Activated CD8-positive, alpha-beta memory T cell treated with anti-CD3 and anti-CD28 coated beads for 1 hour (primary cell): ENCODE data around the gene SRC.

Experiments used
- DNase-seq, 2 donors: peaks; one replicate each; pipeline ENCODE4 v3.0.0-alpha.2; 2020; ENCODE audit warnings: low read depth in 1 of 2; ENCODE audit errors: extremely low read depth in 1 of 2

SRC gene

DNA sequence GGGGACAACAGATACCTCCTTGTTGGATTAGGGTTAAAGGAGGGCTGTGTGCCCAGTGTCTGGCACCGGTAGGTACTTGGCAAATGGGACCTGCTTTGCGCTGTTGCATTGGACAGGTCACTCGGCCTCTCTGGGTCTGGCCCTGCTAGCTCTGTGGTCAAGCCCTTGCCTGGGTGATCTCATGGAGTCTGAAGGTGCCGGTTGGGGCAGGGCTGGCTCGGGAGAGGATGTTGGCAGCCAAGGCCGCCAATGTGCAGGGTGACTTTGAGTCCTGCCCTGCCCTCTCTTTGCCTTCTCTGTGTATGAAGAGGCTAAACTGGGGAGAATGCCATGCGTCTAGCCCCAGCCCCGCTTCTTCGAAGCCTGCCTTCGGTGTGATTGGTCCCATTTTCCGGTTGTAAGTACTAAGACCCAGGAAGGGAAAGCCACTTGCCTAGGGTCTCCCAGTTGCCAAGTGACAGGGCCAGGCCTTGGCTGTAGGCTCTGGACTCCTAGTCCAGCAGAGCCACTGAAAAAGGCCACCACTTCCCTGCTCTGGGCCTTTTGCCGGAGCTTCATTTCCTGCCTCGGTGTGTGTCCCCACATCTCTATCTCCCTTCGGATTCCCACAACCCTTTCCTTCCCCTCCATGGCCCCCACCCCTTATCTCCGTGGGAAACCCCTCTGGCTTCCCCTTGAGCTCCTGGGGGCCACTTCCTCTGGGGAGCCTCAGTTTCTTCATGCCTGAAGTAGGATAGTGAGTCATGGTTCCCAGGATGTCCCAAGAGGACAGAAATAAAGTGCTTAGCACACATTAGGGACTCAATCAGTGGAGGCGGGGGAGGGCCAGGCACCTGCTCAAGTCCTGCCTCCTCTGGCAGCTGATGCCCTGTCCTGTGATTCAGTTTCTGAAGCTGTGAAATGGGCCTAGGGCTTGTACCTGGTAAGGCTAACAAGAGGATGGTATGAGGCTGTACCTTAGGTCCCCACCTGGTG is 3.9 kb downstream of the SRC start:
- no peak for DNase-seq

GRCh38 chr20:37350649-37351574 is 5.0 kb downstream of the SRC start:
- DNase-seq = no peak

DNA sequence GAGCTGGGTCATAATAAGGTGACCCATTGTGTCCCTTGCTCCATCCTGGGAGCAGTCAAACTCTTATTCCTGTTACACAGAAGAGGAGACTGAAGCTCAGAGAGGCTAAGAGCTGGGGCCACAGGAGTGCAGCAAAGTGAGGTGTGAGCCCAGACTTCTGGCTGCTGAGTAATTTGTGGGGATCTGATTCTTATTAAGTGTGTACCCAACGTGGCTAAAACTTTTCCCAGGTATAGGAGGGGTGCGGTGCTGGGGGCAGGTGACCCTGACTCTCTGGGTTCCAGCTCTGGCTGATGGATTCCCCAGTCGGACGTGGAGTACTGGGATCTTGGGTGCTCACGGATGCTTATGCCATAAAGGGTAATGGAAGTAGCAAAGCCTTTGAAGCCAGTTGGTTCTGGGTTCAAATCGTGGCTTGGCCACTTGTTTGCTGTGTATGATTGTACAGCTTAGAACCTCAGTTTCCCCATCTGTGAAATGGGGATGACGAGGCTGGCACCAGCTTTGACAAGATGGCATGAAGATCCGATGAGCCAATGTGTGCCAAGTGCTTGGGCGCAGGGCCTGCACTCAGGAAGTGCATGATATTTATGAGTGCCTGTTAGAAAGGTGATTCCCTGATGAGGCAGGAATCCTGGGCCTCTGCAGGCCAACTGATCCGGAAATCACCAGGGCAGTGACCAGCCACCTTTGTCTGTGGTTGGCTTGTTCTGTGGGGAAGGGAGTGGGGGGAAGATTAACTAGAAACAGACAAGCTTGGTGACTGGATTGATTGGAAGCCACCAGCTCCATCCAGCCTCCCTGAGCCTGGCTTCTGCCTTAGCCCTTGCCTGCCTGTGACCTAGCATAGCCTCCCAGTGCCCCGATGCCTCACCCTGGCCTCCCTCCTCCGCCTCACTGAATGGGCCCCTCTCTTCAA is 6.0 kb downstream of the SRC start:
- DNase-seq = no peak

DNA sequence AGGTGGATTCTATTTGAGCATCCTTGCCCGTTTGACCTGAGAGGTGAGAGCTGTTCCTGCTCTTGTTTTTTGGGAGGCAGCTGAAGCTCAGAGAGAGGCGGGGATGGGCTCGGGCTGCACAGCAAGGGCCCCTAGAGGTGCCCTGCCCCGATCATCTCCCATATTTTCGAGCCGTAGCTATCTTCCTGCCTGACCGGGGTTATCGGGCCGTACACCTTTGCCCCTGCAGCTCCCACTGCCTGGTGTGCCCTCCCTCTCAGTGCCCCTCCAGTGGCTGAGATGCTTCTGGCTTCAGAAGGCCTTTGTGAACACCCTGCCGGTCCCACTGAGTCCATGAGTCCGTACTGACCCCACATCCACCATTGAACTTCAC is 6.7 kb downstream of the SRC start:
- DNase-seq = no peak

GRCh38 chr20:37353285-37353849 is 7.4 kb downstream of the SRC start:
- no peak for DNase-seq

- DNase-seq = no peak
Observed at GRCh38 chr20:37354210-37355195, 8.6 kb downstream of the SRC start.

DNA sequence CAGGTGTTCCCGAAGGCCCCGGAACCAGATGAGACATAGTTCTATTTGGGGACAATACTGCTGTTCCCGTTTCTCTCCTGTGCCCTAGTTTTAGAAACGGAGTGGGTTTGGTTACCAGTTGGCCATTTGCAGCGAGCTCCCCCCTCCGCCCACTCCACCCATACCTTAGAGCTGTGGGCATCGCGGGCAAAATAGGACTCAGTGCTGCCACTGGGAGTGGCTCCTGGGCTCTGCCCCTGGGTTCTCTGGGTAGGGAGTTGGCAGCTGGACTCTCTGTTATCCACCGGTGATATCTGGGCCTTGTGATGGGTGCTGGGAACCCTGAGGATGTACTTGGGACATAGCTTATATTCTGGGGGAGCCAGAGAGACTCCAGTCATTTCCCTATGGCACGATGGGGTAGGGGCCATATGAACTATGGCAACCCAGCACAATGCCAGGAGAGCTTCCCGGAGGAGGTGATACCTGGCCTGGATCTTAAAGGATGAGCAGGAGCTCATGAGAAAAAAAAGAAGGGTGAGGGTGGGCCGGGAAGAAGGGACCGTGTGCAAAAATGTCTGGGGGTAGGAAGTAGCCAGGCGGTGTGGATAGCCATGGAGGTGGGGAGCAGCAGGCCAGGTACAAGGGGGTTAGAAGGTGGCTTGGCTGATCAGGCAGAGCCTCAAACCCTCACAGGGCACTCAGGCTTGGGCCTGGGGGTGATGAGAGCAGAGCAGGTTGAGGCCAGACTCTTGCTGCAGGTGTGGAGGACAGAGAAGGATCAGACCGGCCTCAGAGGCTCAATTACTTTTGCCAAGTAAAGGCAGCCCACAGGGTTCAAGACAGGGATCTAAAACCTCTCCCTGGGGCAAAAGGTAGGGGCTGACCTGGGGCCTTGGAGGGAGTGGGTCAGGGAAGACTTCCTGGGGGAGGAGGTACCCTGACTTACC is 9.6 kb downstream of the SRC start:
- DNase-seq = no peak

- DNase-seq = no peak
Observed at GRCh38 chr20:37356387-37356786, 10.4 kb downstream of the SRC start.

DNA sequence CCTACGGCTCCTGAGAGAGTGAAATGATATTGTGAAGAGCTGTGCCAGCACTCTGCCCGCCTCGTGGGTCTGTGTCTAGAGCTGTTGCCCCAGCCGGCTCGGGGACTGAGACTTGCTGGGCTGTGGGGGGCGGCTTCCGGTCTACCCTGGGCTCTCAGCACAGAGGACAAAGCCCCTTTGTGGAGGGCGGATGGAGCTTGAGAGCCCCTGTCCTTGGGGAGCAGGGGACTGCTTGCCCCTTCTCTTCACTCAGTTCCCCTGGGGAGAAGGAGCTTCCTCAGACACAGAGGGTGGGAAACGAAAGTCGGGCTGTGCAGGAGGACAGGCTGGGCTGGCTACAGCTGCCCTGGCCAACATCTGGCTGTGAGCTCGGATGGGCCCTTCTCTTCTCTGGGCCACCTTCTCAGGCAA is 11.0 kb downstream of the SRC start:
- no peak for DNase-seq

DNA sequence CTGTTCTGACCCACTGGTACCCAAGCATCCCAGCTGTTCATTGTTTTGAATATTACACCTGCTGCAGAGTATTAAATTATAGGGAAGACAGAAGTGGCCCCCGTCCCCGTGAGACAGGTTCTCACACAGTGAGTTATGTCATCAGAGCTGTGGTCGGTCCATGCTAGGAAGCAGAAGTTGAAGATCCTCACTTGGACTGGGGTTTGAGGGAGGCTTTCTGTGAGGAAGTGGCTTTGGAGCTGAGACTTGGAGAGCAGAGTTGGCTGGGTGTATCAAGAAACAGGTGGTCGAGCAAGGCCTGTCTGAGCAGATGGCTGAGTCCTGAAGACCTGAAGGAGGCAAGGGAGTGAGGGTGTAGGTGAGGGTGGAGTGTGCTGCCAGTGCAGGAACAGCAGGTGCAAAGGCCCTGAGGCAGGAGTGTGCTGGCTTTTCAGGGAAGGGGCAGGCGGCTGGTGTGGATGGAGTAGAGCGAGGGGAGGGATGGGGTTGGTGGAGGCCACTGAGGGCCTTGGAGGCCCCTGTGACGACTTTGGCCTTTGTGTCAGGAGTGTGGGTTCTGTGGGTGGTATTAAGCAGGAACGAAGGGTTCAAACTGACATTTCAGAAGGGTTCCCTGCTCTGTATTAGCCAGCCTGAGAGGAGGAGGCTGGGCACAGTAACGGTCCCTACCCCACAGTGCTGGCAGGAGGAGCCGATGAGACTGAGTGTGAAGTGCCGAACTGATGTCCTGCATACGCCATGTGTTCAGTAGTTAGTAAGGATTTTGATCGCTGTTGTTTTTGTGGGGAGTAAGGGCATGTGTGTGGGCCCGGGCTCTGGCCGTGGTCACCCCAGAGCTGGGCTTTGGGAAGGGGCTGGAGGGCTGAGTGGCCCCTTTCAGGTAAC is 11.8 kb downstream of the SRC start:
- no peak for DNase-seq

GRCh38 chr20:37358366-37359150 is 12.6 kb downstream of the SRC start:
- no peak for DNase-seq

- DNase-seq = no peak
Observed at GRCh38 chr20:37359331-37359730, 13.4 kb downstream of the SRC start.

- no peak for DNase-seq
Observed at GRCh38 chr20:37359836-37360235, 13.9 kb downstream of the SRC start.

GRCh38 chr20:37360391-37361115 is 14.6 kb downstream of the SRC start:
- no peak for DNase-seq

GRCh38 chr20:37361336-37361735 is 15.4 kb downstream of the SRC start:
- DNase-seq = no peak
